Kidney (tissue), 14 donors: ENCODE results near the gene PPTC7. TPM values are rescaled to one million over a fixed set of nuclear protein-coding genes. Genes with fewer than 3 reads are reported as not detected.
"Not testable (repeated sequence)": the region's sequence is repeated elsewhere in the genome, so short reads cannot be mapped to it uniquely, and the experiment has no call there.

ENCODE experiments used
- DNase-seq, 5 donors: peaks; one replicate each; pipeline ENCODE4 v3.0.0-alpha.2; 2013 to 2020
- FAIRE-seq: peaks from 2 replicates; lab custom pipeline; 2012; peaks lifted over from hg19 to GRCh38; lab: Jason Lieb, UNC
- H3K27ac ChIP-seq, 2 donors: one replicate each; pipeline ENCODE4 v1.7.0; 2013; ENCODE audit warnings: low read depth in 2 of 2, low read length in 2 of 2, inconsistent platforms in 1 of 2
- H3K27me3 ChIP-seq: one replicate; pipeline ENCODE4 v1.7.1; 2013; ENCODE audit warnings: low read length, inconsistent platforms; ENCODE audit not compliant: control insufficient read depth, insufficient read depth
- H3K36me3 ChIP-seq, 3 donors: one replicate each; pipeline versions ENCODE4 v1.7.0 to v1.7.1; 2013; ENCODE audit warnings: low read length in 3 of 3, control low read depth in 1 of 3, inconsistent platforms in 1 of 3; ENCODE audit not compliant: insufficient read depth in 3 of 3, control insufficient read depth in 2 of 3
- H3K4me1 ChIP-seq, 3 donors: one replicate each; pipeline versions ENCODE4 v1.7.0 to v1.7.1; 2013; ENCODE audit warnings: low read length in 3 of 3, inconsistent platforms in 1 of 3, low read depth in 1 of 3; ENCODE audit not compliant: control insufficient read depth in 2 of 3, insufficient read depth in 2 of 3
- H3K4me3 ChIP-seq, 3 donors: one replicate each; pipeline versions ENCODE4 v1.7.0 to v1.8.1; 2013; ENCODE audit warnings: low read length in 3 of 3, control low read depth in 1 of 3, inconsistent platforms in 1 of 3
- H3K9ac ChIP-seq, 3 donors: one replicate each; pipeline versions ENCODE4 v1.7.0 to v1.7.1; 2013; ENCODE audit warnings: low read length in 3 of 3, control low read depth in 1 of 3, inconsistent platforms in 1 of 3
- H3K9me3 ChIP-seq, 3 donors: one replicate each; pipeline versions ENCODE4 v1.7.0 to v1.7.1; 2013; ENCODE audit warnings: low read length in 3 of 3, control low read depth in 1 of 3, inconsistent platforms in 1 of 3; ENCODE audit not compliant: control insufficient read depth in 2 of 3, insufficient read depth in 1 of 3
- intact Hi-C: fragments of 100-400 bp; cut with DNase I; formaldehyde crosslinking; loops from one replicate; pipeline ENCODE4 v1.11.1; 2022
- polyA plus RNA-seq: library from polyadenylated mRNA; stranded (reverse); fragments of 350-450 nt; fragmentation: Illumina TruSeq; extraction: RNeasy Lipid Tissue Mini Kit (QIAGEN cat#74804); gene quantifications from one replicate; pipeline ENCODE4 v1.2.3, GENCODE V29; 2014; ENCODE audit warnings: low read depth, low replicate concordance; ENCODE audit not compliant: insufficient read depth
- total RNA-seq: library from RNA; stranded (reverse); fragmentation: NEBNext Ultra II Directional; extraction: Animal tissue kit (Norgen Biotek cat#: 25700); gene quantifications from one replicate; pipeline ENCODE4 v1.2.1, GENCODE V29; 2021
- TF ChIP-seq, protein P1 (sequence below): IDR thresholded peaks from 3 replicates; pipeline ENCODE4 v1.5.1; 2012; ENCODE audit warnings: mild to moderate bottlenecking, moderate library complexity, borderline replicate concordance; ENCODE audit not compliant: insufficient read depth; ENCODE audit errors: extremely low read depth
- donor health status: control.
- donor health status: control.
- donor health status: control.
- donor health status: control.
- donor health status: control.
- donor health status: DM: yes; HTN: yes; CAD: no.
- donor health status: Normal renal cell carcinoma (clear cell type).

Gene PPTC7
- total and polyA plus RNA-seq, 2 donors from 2014 or later = 10.0 to 27.9 TPM

DNA sequence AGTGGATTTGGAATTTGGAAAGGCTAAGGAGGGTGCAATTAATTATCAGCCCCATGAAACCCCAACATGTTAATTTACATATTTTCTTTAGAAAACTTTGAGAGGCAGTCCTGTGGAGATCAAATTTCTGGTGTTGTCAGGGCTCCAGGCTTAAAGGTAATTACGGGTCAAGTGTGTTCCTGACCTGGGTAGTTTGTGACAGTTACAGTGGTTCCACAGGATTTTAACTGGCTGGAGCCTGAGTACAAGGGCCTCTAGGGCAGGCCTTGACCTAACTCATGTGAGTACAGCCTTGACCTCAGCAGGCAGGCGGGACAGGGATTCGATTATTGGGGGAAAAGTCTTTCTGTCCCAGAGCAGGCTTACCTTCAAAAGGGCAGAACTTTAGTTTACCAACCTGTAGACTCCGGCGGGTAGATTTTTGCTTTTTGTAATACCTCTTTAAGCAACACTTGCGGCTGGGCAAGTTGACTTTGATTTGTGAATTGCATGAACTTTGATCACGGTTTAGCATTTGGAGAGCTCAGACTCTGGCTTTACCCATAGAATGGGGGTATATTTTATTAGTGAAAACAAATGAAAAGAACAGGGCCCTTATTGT is 8.4 kb upstream of the PPTC7 start:
- FAIRE-seq = no peak
- peak overlapping the region in 2 of 3 donors; percentile 10 to 66 for H3K9ac ChIP-seq
- TF ChIP-seq, protein P1, sequence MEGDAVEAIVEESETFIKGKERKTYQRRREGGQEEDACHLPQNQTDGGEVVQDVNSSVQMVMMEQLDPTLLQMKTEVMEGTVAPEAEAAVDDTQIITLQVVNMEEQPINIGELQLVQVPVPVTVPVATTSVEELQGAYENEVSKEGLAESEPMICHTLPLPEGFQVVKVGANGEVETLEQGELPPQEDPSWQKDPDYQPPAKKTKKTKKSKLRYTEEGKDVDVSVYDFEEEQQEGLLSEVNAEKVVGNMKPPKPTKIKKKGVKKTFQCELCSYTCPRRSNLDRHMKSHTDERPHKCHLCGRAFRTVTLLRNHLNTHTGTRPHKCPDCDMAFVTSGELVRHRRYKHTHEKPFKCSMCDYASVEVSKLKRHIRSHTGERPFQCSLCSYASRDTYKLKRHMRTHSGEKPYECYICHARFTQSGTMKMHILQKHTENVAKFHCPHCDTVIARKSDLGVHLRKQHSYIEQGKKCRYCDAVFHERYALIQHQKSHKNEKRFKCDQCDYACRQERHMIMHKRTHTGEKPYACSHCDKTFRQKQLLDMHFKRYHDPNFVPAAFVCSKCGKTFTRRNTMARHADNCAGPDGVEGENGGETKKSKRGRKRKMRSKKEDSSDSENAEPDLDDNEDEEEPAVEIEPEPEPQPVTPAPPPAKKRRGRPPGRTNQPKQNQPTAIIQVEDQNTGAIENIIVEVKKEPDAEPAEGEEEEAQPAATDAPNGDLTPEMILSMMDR = no peak

GRCh38 chr12:110590806-110591326 is 7.7 kb upstream of the PPTC7 start:
- Histone ChIP-seq H3K36me3 (no peaks in the 10 kb centered on the region), H3K27me3 (no peaks in the 10 kb centered on the region), H3K4me1 (peaks cover 2 to 18% (median 14%) of the 10 kb centered on the region in 3 donors), H3K27ac (peak overlapping the region; percentile 88 to 93), H3K9me3 (no peaks in the 10 kb centered on the region), H3K9ac (peak overlapping the region in 1 of 3 donors; percentile 66), H3K4me3 (no peak overlapping the region)
- DNase-seq (peak in 2 of 5 donors; percentile 45 to 70), FAIRE-seq (no peak)
- intact Hi-C loops = no loop called here
- TF ChIP-seq, protein P1 = no peak

More for the DNA sequence above, 8.4 kb upstream of the PPTC7 start:
- Histone ChIP-seq H3K4me3 (peak overlapping the region in 1 of 3 donors; percentile 37), H3K36me3 (no peaks in the 10 kb centered on the region), H3K27me3 (no peaks in the 10 kb centered on the region), H3K9me3 (no peaks in the 10 kb centered on the region), H3K27ac (peak overlapping the region; percentile 88 to 93), H3K4me1 (peaks cover 2 to 16% (median 13%) of the 10 kb centered on the region in 3 donors)
- intact Hi-C loops = no loop called here
- DNase-seq = peak in 3 of 5 donors; percentile 40 to 69 (median 61)

DNA sequence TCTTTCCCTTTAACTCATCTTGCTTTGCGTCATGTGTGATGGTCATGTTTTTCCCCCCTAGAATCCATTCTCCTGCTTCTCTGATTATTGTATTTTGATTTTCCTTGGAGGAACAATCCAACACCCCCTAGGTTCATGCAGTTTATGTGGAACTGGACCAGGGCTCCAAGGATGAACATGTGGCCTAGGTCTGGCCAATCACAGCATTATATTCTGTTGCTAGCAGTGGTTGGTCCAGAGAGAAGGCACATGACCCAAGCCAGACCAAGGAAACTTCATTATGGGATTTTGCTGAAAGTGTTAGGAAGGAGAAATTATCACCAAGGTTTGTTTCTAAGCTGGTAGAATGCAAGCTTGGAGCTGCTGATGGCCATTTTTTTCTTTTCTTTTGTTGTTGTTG is 6.9 kb upstream of the PPTC7 start:
- intact Hi-C loops = no loop called here
- Histone ChIP-seq H3K36me3 (no peaks in the 10 kb centered on the region), H3K4me3 (no peak overlapping the region), H3K27me3 (no peaks in the 10 kb centered on the region), H3K4me1 (peaks cover 2 to 26% (median 17%) of the 10 kb centered on the region in 3 donors), H3K9ac (no peak overlapping the region), H3K27ac (peak overlapping the region in 1 of 2 donors; percentile 93), H3K9me3 (no peaks in the 10 kb centered on the region)
- no peak for DNase-seq
- TF ChIP-seq, protein P1 = no peak
- no peak for FAIRE-seq

DNA sequence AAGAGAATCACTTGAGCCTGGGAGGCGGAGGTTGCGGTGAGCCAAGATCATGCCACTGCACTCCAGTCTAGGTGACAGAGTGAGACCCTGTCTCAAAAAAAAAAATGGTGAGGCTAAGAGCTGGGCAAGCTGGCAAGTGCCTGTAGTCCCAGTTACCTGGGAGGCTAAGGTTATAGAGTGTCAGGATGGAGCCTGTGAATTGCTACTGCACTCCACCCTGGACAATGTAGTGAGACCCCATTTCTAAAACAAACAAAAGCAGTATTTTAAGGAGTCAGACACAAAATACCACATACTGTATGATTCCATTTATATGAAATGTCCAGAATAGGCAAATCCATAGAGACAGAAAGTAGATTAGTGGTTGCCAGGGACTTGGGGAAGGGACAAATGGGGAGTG is 4.0 kb upstream of the PPTC7 start:
- H3K9ac ChIP-seq, FAIRE-seq, H3K27ac ChIP-seq, H3K4me3 ChIP-seq, DNase-seq, intact Hi-C loops, H3K9me3 ChIP-seq, H3K27me3 ChIP-seq, H3K36me3 ChIP-seq: not testable (repeated sequence)
- H3K4me1 ChIP-seq = peaks cover 6 to 40% (median 25%) of the 10 kb centered on the region in 3 donors
